Activated CD8-positive, alpha-beta memory T cell treated with anti-CD3 and anti-CD28 coated beads, Interleukin-2, amount 50 U/mL, for 48 hours (primary cell): ENCODE results near the gene C11orf86.
"Not testable (repeated sequence)": the region's sequence is repeated elsewhere in the genome, so short reads cannot be mapped to it uniquely, and the experiment has no call there.

Experiments used
- DNase-seq: peaks from one replicate; pipeline ENCODE4 v3.0.0-alpha.2; 2020

Gene C11orf86

GRCh38 chr11:66967670-66968425 lies 7.3 kb upstream of the C11orf86 start:
- DNase-seq = no peak

DNA sequence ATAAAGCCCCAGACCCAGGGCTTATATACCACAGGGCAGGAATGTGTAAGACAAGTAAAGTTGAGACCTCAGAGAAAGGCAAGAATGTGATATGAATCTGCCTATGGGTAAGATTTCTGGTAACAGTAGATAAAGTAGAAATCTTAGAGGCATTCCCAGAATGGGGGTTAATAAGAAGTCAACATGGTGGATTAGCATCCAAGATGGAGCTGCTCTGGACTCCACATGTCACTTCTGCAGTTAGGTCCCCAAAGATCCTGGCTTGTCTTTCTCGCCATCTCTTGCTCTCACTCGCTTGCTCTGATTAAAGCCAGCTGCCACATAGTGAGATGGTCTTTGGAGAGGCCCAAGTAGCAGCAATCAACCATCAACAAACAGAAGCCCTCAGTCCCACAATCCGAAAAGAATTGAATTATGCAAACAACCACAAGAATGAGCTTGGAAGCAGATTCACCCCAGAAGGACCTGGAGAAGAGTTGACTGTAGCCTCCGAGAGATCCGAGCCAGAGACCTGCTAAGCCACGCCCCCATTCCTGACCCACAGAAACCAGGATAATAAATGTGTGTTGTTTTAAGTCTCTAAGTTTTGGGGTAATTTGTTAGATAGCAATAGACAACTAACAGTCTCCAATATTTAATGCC lies 5.4 kb upstream of the C11orf86 start:
- DNase-seq = no peak

DNA sequence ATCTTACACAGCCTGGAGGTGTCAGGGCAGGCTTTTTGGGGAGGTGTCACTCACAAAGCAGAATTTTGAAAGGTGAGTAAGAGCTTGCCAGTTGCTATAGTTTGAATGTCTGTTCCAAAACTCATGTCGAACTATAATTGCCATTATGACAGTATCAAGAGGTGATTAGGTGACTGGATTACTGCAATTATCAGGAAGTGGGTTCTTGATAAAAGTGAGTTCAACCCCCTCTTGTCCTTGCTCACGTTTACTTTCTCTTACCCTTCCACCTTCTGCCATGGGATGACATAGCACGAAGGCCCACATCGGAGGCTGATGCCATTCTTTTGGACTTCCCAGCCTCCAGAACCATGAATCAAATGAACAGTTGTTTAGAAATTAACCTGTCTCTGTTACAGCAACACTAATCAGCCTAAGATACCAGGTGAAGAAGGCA lies 4.7 kb upstream of the C11orf86 start:
- DNase-seq = no peak

- no peak for DNase-seq
Observed at GRCh38 chr11:66970807-66971442, 4.2 kb upstream of the C11orf86 start.

GRCh38 chr11:66971488-66971887 lies 3.6 kb upstream of the C11orf86 start:
- no peak for DNase-seq

GRCh38 chr11:66973956-66974580 lies 1.0 kb upstream of the C11orf86 start:
- DNase-seq = no peak

GRCh38 chr11:66975405-66976027 lies 412 bp downstream of the C11orf86 start:
- DNase-seq = no peak

- DNase-seq = peak; percentile 68
Observed at GRCh38 chr11:66976028-66976467, 944 bp downstream of the C11orf86 start.

- no peak for DNase-seq
Observed at GRCh38 chr11:66976925-66977324, 1.8 kb downstream of the C11orf86 start.

GRCh38 chr11:66978229-66978628 lies 3.1 kb downstream of the C11orf86 start:
- no peak for DNase-seq

- DNase-seq = no peak
Observed at GRCh38 chr11:66978717-66979116, 3.6 kb downstream of the C11orf86 start.

- DNase-seq = no peak
Observed at GRCh38 chr11:66979336-66979980, 4.4 kb downstream of the C11orf86 start.

DNA sequence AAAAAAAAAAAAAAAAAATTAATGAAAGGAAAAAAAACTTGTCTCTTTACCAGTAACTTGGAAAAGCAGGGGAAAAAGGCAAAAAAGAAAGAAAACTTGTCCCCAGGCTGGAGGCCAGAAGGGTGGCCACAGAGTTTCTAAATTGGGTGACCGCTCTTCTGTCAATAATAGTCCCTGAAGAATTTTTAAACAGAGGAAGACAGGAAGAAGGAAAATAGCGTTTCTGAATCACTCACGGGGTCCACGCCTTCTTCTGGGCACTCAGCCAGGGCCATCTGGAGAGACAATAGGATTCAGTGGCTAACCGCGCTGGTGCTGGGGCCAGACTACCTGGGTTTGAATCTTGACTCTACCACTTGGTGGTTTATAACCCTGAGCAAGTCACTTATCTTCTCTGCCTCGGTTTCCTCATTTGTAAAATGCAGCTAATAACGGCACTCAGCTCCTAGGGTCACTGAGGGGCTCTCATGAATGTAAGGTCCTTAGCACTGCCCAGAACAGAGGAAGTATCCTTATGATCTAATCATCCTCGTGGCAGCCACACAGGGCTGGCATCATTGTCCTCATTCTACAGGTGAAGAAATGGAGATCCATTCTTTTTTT lies 7.0 kb downstream of the C11orf86 start:
- DNase-seq = peak; percentile 58

- no peak for DNase-seq
Observed at GRCh38 chr11:66983275-66983924, 8.3 kb downstream of the C11orf86 start.

DNA sequence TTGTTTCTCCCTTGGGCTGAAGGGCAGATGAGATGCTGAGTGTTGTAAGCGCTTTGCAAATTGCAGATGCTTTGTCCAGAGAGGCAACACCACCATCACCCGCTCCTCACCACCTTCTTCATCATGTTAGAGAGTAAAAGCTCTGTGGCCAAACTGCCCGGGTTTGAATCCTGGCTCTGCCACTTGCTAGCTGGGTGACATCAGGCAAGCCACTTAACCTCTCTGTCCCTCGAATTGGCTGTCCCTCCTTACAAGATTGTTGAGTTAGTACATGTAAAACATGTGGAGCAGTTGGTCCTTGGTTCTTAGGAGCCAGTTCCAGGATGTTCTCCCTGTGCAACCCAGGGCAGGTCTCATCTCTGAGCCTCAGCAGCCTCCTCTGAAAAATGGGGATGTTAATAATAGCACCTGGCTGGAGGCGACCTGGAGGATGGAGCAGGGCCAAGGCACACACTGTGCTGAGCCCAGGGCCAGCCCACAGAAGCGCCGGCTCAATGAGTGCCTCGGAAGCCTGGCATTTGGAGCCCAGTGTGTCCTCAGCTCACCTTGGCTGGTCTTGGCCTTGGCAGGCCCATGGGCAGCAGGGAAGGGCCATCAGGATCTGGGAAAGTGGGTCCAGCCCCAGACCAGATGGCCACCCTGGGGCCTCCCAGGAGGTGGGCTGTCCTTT lies 10.5 kb downstream of the C11orf86 start:
- DNase-seq = no peak

DNA sequence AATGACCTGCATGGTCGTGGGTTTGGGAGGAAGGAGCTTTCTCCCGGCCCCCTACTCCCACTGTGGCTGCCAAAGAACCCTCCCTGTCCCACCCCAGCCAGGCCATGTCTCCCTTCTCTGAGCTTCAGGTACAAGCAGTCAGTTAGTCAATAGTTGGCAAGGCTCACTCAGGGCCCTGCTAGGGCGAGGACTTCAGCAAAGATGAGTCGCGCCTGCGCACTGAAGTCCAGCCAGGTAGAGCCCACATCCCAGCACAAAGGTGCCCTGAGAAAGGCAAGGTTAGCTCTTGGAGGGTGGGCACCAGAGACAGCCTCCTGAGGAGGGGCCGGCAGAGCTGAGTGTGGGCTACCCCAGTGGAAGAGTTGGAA lies 11.1 kb downstream of the C11orf86 start:
- DNase-seq = no peak

- DNase-seq = no peak
Observed at GRCh38 chr11:66987158-66987620, 12.1 kb downstream of the C11orf86 start.

DNA sequence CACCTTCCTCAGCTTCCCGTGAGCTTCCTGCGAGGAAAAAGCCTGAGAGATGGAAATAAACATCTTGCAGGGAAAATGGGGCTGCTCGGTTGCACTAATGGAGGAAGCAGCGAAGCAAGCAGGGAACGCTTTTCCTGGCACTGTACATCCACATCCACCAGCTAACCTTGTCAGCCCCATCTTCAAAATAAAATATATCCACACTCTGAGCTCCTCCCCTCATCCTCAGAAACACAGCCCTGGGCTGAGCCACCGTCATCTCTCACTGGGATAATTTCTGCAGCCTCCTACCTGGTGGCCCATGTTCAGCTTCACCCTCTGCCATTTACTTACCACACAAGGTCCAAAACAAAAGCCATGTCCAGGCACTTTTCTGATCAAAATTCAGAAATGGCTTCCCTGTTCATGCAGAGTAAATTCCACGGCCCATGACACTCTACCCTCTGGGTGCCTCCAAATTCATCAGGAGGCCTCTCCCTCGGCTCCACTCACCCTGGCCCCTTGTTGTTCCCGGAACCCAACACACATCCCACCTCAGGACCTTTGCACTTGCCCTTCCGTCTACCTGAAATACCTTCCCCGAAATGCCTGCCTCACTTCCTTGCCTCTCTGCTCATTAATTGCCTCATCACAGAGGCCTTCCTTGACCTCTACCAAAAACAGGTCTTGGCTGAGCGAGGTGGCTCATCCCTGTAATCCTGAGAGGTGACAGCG lies 13.0 kb downstream of the C11orf86 start:
- DNase-seq = no peak

DNA sequence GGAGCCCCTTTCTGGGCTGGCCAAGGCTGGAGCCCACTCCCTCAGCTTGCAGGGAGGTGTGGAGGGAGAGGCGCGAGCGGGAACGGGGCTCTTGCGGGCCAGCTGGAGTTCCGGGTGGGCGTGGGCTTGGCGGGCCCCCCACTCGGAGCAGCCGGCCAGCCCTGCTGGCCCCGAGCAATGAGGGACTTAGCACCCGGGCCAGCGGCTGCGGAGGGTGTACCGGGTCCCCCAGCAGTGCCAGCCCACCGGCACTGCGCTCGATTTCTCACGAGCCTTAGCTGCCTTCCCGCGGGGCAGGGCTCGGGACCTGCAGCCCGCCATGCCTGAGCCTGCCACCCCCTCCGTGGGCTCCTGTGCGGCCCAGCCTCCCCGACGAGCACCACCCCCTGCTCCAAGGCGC lies 13.6 kb downstream of the C11orf86 start:
- not testable (repeated sequence) for DNase-seq

DNA sequence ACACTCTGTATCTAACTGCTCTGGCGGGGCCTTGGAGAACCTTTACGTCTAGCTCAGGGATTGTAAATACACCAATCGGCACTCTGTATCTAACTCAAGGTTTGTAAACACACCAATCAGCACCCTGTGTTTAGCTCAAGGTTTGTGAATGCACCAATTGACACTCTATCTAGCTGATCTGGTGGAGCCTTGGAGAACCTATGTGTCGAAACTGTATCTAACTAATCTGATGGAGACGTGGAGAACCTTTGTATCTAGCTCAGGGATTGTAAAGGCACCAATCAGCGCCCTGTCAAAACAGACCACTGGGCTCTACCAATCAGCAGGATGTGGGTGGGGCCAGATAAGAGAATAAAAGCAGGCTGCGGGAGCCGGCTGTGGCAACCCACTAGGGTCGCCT lies 14.3 kb downstream of the C11orf86 start:
- DNase-seq = not testable (repeated sequence)
